ENCODE data around the gene EPS8L3. TPM values are rescaled to one million over a fixed set of nuclear protein-coding genes. Genes with fewer than 3 reads are reported as not detected.

The EPS8L3 gene
- total RNA-seq, 1 donor: not detected

DNA sequence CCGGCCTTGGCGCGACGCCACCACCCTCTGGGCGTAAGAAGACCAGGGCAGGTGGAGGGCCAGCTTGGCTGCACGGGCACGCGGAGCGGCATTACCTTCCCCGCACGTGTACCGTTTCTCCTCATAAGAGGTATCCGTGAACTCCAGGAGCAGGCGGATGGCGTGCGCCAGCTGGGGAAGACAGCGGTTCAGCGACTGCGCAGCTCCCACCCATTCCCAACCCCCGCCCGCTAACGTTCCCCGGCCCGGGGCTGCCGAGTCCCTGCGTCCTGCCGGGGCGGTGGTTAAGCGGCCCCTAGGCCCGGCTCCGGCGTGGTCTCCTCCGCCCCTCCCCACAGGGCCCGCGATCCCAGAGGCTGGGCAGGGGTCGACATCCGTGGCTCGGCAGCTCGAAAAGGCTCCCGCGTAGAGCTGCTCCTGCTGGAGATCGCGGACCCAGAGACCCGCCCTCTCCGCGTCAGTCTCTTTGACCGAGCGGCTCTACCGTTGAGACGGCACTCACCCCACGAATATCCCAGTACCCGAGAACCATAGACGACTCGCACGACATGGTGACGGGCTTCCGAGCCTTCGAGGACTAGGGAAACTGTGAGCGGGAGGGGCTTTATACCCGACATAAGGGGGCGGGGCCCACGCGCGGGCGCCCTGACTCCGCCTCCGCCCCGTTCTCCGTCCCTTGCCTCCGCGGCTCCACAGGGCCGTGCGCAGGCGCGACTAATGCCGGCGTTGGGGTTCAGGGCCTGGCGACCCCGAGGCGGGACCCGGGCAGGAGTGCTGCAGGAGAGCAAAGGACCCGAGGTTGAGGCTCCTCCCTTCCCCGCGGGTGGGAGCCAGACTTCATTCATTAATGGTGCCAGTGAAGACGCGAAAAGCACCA lies 23.7 kb downstream of the EPS8L3 start:
- TF ChIP-seq, protein P1, sequence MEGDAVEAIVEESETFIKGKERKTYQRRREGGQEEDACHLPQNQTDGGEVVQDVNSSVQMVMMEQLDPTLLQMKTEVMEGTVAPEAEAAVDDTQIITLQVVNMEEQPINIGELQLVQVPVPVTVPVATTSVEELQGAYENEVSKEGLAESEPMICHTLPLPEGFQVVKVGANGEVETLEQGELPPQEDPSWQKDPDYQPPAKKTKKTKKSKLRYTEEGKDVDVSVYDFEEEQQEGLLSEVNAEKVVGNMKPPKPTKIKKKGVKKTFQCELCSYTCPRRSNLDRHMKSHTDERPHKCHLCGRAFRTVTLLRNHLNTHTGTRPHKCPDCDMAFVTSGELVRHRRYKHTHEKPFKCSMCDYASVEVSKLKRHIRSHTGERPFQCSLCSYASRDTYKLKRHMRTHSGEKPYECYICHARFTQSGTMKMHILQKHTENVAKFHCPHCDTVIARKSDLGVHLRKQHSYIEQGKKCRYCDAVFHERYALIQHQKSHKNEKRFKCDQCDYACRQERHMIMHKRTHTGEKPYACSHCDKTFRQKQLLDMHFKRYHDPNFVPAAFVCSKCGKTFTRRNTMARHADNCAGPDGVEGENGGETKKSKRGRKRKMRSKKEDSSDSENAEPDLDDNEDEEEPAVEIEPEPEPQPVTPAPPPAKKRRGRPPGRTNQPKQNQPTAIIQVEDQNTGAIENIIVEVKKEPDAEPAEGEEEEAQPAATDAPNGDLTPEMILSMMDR (IDR thresholded peaks at IDR 0.05; ENCODE audit: insufficient read depth, low read length): no peak
- peak overlapping the region; percentile 79 for H3K4me3 ChIP-seq (ENCODE audit: low read depth, low read length)
- DNase-seq (ENCODE audit: low read depth): peak; percentile 68

DNA sequence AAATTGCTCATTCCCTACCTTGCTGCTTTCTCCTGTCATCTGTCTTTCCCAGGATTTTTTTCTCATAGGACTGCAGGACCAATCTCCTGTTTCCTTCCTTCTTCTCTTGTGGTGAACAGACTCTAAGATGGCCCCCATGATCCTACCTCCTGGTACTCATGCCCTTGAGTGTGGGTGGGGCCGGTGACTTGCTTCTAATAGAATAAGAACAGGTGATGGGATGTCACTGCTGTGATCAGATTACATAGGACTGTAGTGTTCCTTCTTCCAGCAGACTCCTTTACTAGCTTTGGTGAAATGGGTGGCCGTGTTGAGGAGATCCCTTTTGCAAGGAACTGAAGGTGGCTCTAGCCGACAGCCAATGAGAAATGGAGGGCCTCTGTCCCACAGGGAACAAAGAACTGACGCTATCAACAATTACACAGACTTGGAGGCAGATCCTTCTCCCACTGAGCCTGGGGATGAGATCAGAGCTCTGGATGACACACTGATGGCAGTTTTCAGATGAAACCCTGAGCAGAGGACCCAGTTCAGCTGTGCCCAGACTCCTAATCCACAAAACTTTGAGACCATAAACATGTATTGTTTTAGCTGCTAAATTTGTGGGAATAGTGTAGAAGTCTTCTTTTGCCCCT lies 30.4 kb downstream of the EPS8L3 start:
- H3K4me3 ChIP-seq (ENCODE audit: low read depth, low read length): no peak overlapping the region
- no peak for DNase-seq (ENCODE audit: low read depth)
- TF ChIP-seq, protein P1 (IDR thresholded peaks at IDR 0.05; ENCODE audit: insufficient read depth, low read length): no peak

DNA sequence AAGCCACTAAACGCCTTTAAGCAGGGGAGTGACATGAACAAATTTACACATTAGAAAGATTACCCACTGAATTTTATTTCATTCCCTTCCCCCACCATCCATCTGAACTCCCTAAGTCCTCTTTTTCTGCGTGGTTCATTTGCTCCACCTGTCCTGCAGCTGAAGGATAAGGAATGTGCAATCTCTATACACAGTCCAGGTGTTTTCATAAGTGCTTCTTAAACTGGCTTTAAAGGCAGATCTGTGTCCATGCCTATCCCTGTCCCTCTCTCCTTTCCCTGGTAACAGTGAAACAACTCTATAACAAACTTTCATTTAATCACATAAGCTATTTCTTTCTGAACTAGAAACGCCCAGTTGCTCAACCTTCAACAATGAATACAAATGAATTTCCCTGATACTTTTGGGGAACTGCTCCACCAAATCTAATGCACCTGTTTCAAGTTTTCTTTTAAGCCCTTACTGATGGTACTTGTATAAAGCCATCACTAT lies 31.3 kb downstream of the EPS8L3 start:
- no peak for DNase-seq (ENCODE audit: low read depth)
- TF ChIP-seq, protein P1 (IDR thresholded peaks at IDR 0.05; ENCODE audit: insufficient read depth, low read length): no peak
- H3K4me3 ChIP-seq (ENCODE audit: low read depth, low read length): no peak overlapping the region

DNA sequence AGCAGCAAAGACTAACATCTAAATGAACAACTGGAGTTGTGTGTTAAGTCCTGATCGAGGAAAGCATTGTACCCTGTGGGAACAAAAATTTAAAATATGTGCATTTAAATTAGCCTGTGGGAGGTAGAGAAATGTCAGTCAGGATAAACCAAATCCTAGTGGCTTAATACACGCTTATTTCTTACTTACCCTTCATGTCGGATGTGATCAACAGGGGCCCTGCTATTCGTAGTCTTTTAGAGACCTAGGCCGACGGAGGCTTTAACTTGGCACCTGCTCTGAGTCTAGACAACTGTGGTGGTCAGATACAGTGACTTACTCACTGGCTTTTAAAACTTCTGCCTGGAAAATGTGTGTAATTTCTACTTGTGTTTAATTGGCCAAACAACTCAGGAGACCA lies 33.1 kb downstream of the EPS8L3 start:
- TF ChIP-seq, protein P1 (IDR thresholded peaks at IDR 0.05; ENCODE audit: insufficient read depth, low read length): no peak
- DNase-seq (ENCODE audit: low read depth): no peak
- H3K4me3 ChIP-seq (ENCODE audit: low read depth, low read length): no peak overlapping the region

DNA sequence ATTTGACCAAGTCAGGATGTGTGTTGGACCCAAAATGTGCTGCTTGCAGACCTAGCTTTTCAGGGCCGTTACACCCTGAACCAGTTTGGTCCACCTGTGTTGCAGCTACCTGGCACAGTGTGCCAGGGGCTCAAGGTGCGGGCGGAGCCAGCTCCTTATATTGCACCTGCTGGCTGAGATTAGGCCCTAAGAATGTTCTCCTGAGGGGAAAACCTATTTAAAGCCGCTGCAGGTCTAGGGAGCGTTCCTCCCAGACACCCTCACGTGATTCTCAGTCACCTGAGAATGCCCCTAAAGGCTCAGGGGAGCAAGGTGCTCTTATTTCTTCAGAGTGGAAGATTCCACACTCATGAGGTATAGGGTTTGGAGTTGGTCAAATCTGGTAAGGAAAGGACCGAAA lies 34.9 kb downstream of the EPS8L3 start:
- DNase-seq (ENCODE audit: low read depth): no peak
- no peak overlapping the region for H3K4me3 ChIP-seq (ENCODE audit: low read depth, low read length)
- TF ChIP-seq, protein P1 (IDR thresholded peaks at IDR 0.05; ENCODE audit: insufficient read depth, low read length): no peak

DNA sequence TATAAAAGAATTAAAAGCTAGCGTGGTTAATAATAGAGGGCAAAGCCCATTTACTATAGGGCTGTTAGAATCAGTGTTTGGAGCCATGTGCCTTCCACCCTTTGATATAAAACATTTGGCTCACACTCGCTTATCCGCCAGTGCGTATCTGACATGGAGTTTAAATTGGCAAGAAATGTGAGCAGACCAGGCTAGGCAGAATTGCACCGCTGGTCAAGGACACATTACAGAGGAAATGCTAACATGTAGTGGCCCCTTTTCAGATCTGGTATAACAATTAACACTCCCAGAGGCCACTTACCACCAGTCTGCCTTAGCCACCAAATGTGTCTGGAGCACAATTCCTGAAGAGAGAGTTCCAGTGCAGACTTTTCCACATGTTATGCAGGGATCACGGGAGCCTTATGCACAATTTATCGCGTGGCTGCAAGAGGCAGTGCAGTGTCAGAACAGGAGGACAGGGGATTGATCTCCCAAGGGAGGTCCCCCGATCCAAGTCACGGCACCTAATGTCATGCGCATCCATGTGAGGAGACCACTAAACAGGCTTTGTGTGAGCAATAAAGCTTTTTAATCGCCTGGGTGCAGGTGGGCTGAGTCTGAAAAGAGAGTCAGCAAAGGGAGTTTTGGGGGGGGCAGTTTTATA lies 36.9 kb downstream of the EPS8L3 start:
- no peak overlapping the region for H3K4me3 ChIP-seq (ENCODE audit: low read depth, low read length)
- TF ChIP-seq, protein P1 (IDR thresholded peaks at IDR 0.05; ENCODE audit: insufficient read depth, low read length): no peak
- DNase-seq (ENCODE audit: low read depth): no peak

Measured in fibroblast of the aortic adventitia (primary cell).